OCI-LY3 (cell line): Measurements from ENCODE around the gene HSD3B2.

Experiments
- EZH2phosphoT487 ChIP-seq: fragments of 200-600 bp; shearing (Covaris generic); IDR thresholded peaks from 2 replicates; pipeline ENCODE4 v1.6.1; 2018; ENCODE audit warnings: antibody characterized with exemption, mixed run types, low read depth
- TF ChIP-seq, protein P1 (sequence below): fragments of 200-600, 300-600 bp; sonication (generic); IDR thresholded peaks from 2 replicates; pipeline ENCODE4 v1.5.1; 2014; ENCODE audit warnings: antibody characterized with exemption, low read length, low read depth

DNA sequence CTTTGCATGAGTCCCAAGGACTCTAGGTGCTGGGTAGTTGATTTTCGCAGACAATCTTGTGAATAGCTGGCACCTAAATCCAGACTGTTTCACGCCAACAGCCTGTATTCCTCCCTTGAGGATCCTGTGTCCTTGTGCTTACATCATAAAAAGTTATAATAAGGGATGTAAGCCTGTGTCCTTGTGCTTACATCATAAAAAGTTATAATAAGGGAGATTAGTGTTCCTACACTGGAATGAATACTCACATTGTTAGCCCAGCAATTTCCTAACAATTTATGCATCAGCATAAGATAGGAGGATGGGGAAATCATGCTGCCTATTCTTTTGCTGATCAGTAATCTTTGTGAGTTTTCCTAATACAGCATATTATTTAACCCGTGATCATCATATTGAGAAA is 4.0 kb upstream of the HSD3B2 start:
- TF ChIP-seq, protein P1, sequence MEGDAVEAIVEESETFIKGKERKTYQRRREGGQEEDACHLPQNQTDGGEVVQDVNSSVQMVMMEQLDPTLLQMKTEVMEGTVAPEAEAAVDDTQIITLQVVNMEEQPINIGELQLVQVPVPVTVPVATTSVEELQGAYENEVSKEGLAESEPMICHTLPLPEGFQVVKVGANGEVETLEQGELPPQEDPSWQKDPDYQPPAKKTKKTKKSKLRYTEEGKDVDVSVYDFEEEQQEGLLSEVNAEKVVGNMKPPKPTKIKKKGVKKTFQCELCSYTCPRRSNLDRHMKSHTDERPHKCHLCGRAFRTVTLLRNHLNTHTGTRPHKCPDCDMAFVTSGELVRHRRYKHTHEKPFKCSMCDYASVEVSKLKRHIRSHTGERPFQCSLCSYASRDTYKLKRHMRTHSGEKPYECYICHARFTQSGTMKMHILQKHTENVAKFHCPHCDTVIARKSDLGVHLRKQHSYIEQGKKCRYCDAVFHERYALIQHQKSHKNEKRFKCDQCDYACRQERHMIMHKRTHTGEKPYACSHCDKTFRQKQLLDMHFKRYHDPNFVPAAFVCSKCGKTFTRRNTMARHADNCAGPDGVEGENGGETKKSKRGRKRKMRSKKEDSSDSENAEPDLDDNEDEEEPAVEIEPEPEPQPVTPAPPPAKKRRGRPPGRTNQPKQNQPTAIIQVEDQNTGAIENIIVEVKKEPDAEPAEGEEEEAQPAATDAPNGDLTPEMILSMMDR: no peak
- TF ChIP-seq EZH2phosphoT487: no peak
